GM18498 (cell line): Measurements from ENCODE around the gene POP5.
A peak's percentile ranks its signal among the peaks of the same experiment; 100 is the strongest.
"Not testable (repeated sequence)": the region's sequence is repeated elsewhere in the genome, so short reads cannot be mapped to it uniquely, and the experiment has no call there.

Source experiments
- ATAC-seq: cut with Tn5 transposase; IDR thresholded peaks from one replicate; pipeline ENCODE4 v1.9.1; 2021; ENCODE audit warnings: mild to moderate bottlenecking, moderate library complexity; ENCODE audit not compliant: unreplicated experiment

POP5 gene

GRCh38 chr12:120538281-120539156, 42.7 kb downstream of the POP5 start:
- no peak for ATAC-seq

GRCh38 chr12:120537856-120538220, 43.4 kb downstream of the POP5 start:
- no peak for ATAC-seq

GRCh38 chr12:120536064-120536791, 45.0 kb downstream of the POP5 start:
- ATAC-seq = no peak

- peak; percentile 42 for ATAC-seq
These were observed 46.2 kb downstream of the POP5 start for GRCh38 chr12:120534703-120535655.

GRCh38 chr12:120534203-120534702, 46.9 kb downstream of the POP5 start, which contains the start of gene RNF10:
RNF10 (plus strand) TSS chr12:120534356; CDS start chr12:120534812, 456 bp downstream.
- peak; percentile 70 for ATAC-seq

- no peak for ATAC-seq
These were observed 48.4 kb downstream of the POP5 start for GRCh38 chr12:120532701-120533238.

- ATAC-seq = not testable (repeated sequence)
These were observed 50.8 kb downstream of the POP5 start for GRCh38 chr12:120530418-120530761.

- no peak for ATAC-seq
These were observed 51.4 kb downstream of the POP5 start for GRCh38 chr12:120529641-120530417.

GRCh38 chr12:120528861-120529525, 52.2 kb downstream of the POP5 start, which contains the start of gene COQ5:
COQ5 (minus strand) TSS chr12:120529158; CDS start chr12:120529141, 17 bp downstream.
- ATAC-seq = peak; percentile 87
